Skeletal muscle satellite cell (primary cell): ENCODE data around the gene GARS1.
"Not testable (repeated sequence)": the region's sequence is repeated elsewhere in the genome, so short reads cannot be mapped to it uniquely, and the experiment has no call there.

Experiments used
- H3K27me3 ChIP-seq: 2 replicates; pipeline ENCODE4 v1.7.0; 2013; ENCODE audit warnings: low read length; ENCODE audit not compliant: control insufficient read depth, insufficient read depth
- H3K36me3 ChIP-seq: 2 replicates; pipeline ENCODE4 v1.7.0; 2013; ENCODE audit warnings: mild to moderate bottlenecking, control low read depth, low read length; ENCODE audit not compliant: insufficient read depth
- H3K4me1 ChIP-seq: 2 replicates; pipeline ENCODE4 v1.7.0; 2013; ENCODE audit warnings: low read length; ENCODE audit not compliant: control insufficient read depth, insufficient read depth
- H3K4me2 ChIP-seq: 2 replicates; pipeline ENCODE4 v1.7.0; 2013; ENCODE audit warnings: mild to moderate bottlenecking, low read length
- H3K4me3 ChIP-seq: 2 replicates; pipeline ENCODE4 v1.7.0; 2013; ENCODE audit warnings: low read length
- H3K9ac ChIP-seq: 2 replicates; pipeline ENCODE4 v1.7.0; 2013; ENCODE audit warnings: mild to moderate bottlenecking, low read depth, low read length, moderate library complexity
- H3K9me3 ChIP-seq: replicated peaks from 2 replicates; pipeline ENCODE4 v1.7.0; 2013; ENCODE audit warnings: mild to moderate bottlenecking, control low read depth, low read length

Gene GARS1

GRCh38 chr7:30634193-30634626 is 39.5 kb downstream of the GARS1 start:
- no peaks in the 10 kb centered on the region for H3K27me3 ChIP-seq
- H3K36me3 ChIP-seq: peaks cover 68% of the 10 kb centered on the region
- no peak overlapping the region for H3K4me3 ChIP-seq
- no peaks in the 10 kb centered on the region for H3K4me1 ChIP-seq
- no peaks in the 10 kb centered on the region for H3K9me3 ChIP-seq
- H3K9ac ChIP-seq: no peak overlapping the region
- H3K4me2 ChIP-seq: no peak overlapping the region

GRCh38 chr7:30634634-30635201 is 40.0 kb downstream of the GARS1 start:
- no peak overlapping the region for H3K9ac ChIP-seq
- no peaks in the 10 kb centered on the region for H3K9me3 ChIP-seq
- H3K27me3 ChIP-seq: no peaks in the 10 kb centered on the region
- no peak overlapping the region for H3K4me2 ChIP-seq
- peaks cover 63% of the 10 kb centered on the region for H3K36me3 ChIP-seq
- H3K4me3 ChIP-seq: no peak overlapping the region
- no peaks in the 10 kb centered on the region for H3K4me1 ChIP-seq

- Histone ChIP-seq H3K9me3 (no peaks in the 10 kb centered on the region), H3K27me3 (no peaks in the 10 kb centered on the region)
These were observed 41.1 kb downstream of the GARS1 start for GRCh38 chr7:30635798-30636197.

GRCh38 chr7:30642322-30642721 is 47.6 kb downstream of the GARS1 start:
- not testable (repeated sequence) for H3K4me1 ChIP-seq

More at GRCh38 chr7:30635798-30636197, 41.1 kb downstream of the GARS1 start:
- no peak overlapping the region for H3K4me2 ChIP-seq
- no peaks in the 10 kb centered on the region for H3K4me1 ChIP-seq
- peaks cover 53% of the 10 kb centered on the region for H3K36me3 ChIP-seq
- no peak overlapping the region for H3K9ac ChIP-seq
- no peak overlapping the region for H3K4me3 ChIP-seq

GRCh38 chr7:30642789-30643188 is 48.1 kb downstream of the GARS1 start:
- peaks cover 25% of the 10 kb centered on the region for H3K36me3 ChIP-seq
- H3K9ac ChIP-seq: no peak overlapping the region
- H3K27me3 ChIP-seq: no peaks in the 10 kb centered on the region
- no peak overlapping the region for H3K4me3 ChIP-seq
- no peaks in the 10 kb centered on the region for H3K9me3 ChIP-seq
- H3K4me1 ChIP-seq: no peaks in the 10 kb centered on the region
- no peak overlapping the region for H3K4me2 ChIP-seq

More at GRCh38 chr7:30642322-30642721, 47.6 kb downstream of the GARS1 start:
- H3K9ac ChIP-seq, H3K4me3 ChIP-seq, H3K4me2 ChIP-seq, H3K9me3 ChIP-seq, H3K27me3 ChIP-seq: not testable (repeated sequence)
- H3K36me3 ChIP-seq: peaks cover 22% of the 10 kb centered on the region

GRCh38 chr7:30644286-30644955 is 49.7 kb downstream of the GARS1 start:
- Histone ChIP-seq H3K4me3 (no peak overlapping the region), H3K9ac (no peak overlapping the region), H3K36me3 (peaks cover 25% of the 10 kb centered on the region), H3K27me3 (no peaks in the 10 kb centered on the region), H3K4me1 (no peaks in the 10 kb centered on the region), H3K4me2 (no peak overlapping the region), H3K9me3 (no peaks in the 10 kb centered on the region)

- Histone ChIP-seq H3K9me3 (no peaks in the 10 kb centered on the region), H3K36me3 (peaks cover 25% of the 10 kb centered on the region), H3K27me3 (no peaks in the 10 kb centered on the region), H3K4me1 (no peaks in the 10 kb centered on the region), H3K4me2 (no peak overlapping the region), H3K4me3 (no peak overlapping the region), H3K9ac (no peak overlapping the region)
These were observed 51.0 kb downstream of the GARS1 start for GRCh38 chr7:30645661-30646060.

- peaks cover 25% of the 10 kb centered on the region for H3K36me3 ChIP-seq
- H3K9me3 ChIP-seq: no peaks in the 10 kb centered on the region
- H3K4me2 ChIP-seq: no peak overlapping the region
- no peaks in the 10 kb centered on the region for H3K27me3 ChIP-seq
- no peak overlapping the region for H3K9ac ChIP-seq
- no peak overlapping the region for H3K4me3 ChIP-seq
- no peaks in the 10 kb centered on the region for H3K4me1 ChIP-seq
These were observed 51.5 kb downstream of the GARS1 start for GRCh38 chr7:30646154-30646553.

GRCh38 chr7:30647589-30648364 is 53.1 kb downstream of the GARS1 start:
- Histone ChIP-seq H3K9me3 (no peaks in the 10 kb centered on the region), H3K4me3 (no peak overlapping the region), H3K36me3 (peaks cover 24% of the 10 kb centered on the region), H3K27me3 (no peaks in the 10 kb centered on the region), H3K9ac (no peak overlapping the region), H3K4me1 (no peaks in the 10 kb centered on the region), H3K4me2 (no peak overlapping the region)

- H3K36me3 ChIP-seq: peaks cover 16% of the 10 kb centered on the region
- no peak overlapping the region for H3K9ac ChIP-seq
- H3K4me3 ChIP-seq: no peak overlapping the region
- H3K9me3 ChIP-seq: no peaks in the 10 kb centered on the region
- no peaks in the 10 kb centered on the region for H3K27me3 ChIP-seq
- no peak overlapping the region for H3K4me2 ChIP-seq
- H3K4me1 ChIP-seq: no peaks in the 10 kb centered on the region
These were observed 54.3 kb downstream of the GARS1 start for GRCh38 chr7:30648744-30649540.

- H3K9ac ChIP-seq: no peak overlapping the region
- no peak overlapping the region for H3K4me3 ChIP-seq
- no peak overlapping the region for H3K4me2 ChIP-seq
- no peaks in the 10 kb centered on the region for H3K27me3 ChIP-seq
- H3K4me1 ChIP-seq: no peaks in the 10 kb centered on the region
- no peaks in the 10 kb centered on the region for H3K9me3 ChIP-seq
- peaks cover 10% of the 10 kb centered on the region for H3K36me3 ChIP-seq
These were observed 55.2 kb downstream of the GARS1 start for GRCh38 chr7:30649717-30650420.
